ENCODE results near the gene SCPEP1. TPM values are rescaled to one million over a fixed set of nuclear protein-coding genes. Genes with fewer than 3 reads are reported as not detected.
A peak's percentile ranks its signal among the peaks of the same experiment; 100 is the strongest.

The SCPEP1 gene
- total RNA-seq, 4 donors from 2014 or later: 61.0 to 111 (median 72.4) TPM

DNA sequence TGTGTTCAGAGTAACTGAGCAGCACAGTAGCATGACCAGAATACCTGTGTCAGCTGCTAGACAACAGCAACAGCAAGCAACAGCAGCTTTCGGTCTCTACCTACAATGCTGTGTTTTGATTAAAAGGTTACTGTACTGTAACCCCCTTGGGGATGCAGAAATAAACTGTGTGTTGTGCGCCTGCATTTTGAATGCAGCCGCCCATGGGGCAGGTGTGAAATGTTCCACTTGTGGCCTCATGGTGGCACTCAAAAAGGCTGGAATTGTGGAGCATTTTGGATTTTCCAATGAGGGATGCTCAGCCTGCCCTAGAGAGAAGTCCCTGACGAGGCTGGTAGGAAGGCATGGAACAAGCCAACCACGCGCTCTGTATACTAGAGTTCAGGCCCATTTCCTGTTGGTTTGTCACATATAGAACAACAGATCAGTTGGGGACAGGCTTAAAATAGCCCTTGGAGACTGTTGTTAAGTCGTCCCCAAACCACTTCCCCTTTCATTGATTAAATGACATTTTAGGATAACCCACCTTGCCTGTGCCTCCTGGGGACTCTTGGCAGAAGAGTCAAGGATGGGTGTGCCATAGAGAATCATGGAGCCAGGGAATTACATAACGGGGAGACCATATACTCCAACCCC is 27.1 kb downstream of the SCPEP1 start:
- Histone ChIP-seq H3K36me3 (peaks cover 16 to 68% (median 59%) of the 10 kb centered on the region in 4 donors), H3K4me3 (no peak overlapping the region), H3K9me3 (no peaks in the 10 kb centered on the region), H3K27ac (replicated peaks in 1 of 4) (peak overlapping the region in 1 of 4 donors; percentile 8), H3K4me1 (peaks cover 0 to 11% (median 7%) of the 10 kb centered on the region in 4 donors), H3K27me3 (no peaks in the 10 kb centered on the region)
- no peak for DNase-seq (ENCODE audit: extremely low spot score)
- intact Hi-C loops (cut with DNase I): loop anchor here (5.0 kb wide), 2 partner anchors 47 to 107 kb away; no protein-coding TSS in a partner anchor
- WGBS: 67% methylated on average over 8 of the region's 8 CpGs
- TF ChIP-seq POLR2A (IDR thresholded peaks at IDR 0.05; ENCODE audit: low read depth) (no peak), POLR2AphosphoS5 (IDR thresholded peaks at IDR 0.05) (peak in 1 of 2 donors; percentile 38), EP300 (IDR thresholded peaks at IDR 0.05) (no peak)
- TF ChIP-seq, protein P1, sequence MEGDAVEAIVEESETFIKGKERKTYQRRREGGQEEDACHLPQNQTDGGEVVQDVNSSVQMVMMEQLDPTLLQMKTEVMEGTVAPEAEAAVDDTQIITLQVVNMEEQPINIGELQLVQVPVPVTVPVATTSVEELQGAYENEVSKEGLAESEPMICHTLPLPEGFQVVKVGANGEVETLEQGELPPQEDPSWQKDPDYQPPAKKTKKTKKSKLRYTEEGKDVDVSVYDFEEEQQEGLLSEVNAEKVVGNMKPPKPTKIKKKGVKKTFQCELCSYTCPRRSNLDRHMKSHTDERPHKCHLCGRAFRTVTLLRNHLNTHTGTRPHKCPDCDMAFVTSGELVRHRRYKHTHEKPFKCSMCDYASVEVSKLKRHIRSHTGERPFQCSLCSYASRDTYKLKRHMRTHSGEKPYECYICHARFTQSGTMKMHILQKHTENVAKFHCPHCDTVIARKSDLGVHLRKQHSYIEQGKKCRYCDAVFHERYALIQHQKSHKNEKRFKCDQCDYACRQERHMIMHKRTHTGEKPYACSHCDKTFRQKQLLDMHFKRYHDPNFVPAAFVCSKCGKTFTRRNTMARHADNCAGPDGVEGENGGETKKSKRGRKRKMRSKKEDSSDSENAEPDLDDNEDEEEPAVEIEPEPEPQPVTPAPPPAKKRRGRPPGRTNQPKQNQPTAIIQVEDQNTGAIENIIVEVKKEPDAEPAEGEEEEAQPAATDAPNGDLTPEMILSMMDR (IDR thresholded peaks at IDR 0.05): peak; percentile 45 to 62 (median 59)

DNA sequence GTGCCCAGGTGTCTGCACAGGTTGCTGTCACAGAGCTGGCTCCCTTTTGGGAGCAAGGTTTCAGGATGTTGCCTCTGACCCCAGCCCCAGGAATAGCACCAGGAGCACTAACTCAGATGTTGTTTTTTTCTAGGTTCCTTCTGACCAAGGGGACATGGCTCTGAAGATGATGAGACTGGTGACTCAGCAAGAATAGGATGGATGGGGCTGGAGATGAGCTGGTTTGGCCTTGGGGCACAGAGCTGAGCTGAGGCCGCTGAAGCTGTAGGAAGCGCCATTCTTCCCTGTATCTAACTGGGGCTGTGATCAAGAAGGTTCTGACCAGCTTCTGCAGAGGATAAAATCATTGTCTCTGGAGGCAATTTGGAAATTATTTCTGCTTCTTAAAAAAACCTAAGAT is 28.1 kb downstream of the SCPEP1 start:
- H3K27me3 ChIP-seq: no peaks in the 10 kb centered on the region
- peaks cover 16 to 58% (median 50%) of the 10 kb centered on the region in 4 donors for H3K36me3 ChIP-seq
- no peak for DNase-seq (ENCODE audit: extremely low spot score)
- peaks cover 0 to 21% (median 15%) of the 10 kb centered on the region in 4 donors for H3K4me1 ChIP-seq
- WGBS: 93% methylated on average over 2 of the region's 2 CpGs
- intact Hi-C loops (cut with DNase I): loop anchor here (5.0 kb wide), 2 partner anchors 46 to 106 kb away; no protein-coding TSS in a partner anchor
- TF ChIP-seq, protein P1 (IDR thresholded peaks at IDR 0.05): no peak
- TF ChIP-seq POLR2A (IDR thresholded peaks at IDR 0.05; ENCODE audit: low read depth) (no peak), EP300 (IDR thresholded peaks at IDR 0.05) (no peak), POLR2AphosphoS5 (IDR thresholded peaks at IDR 0.05) (no peak)
- H3K9me3 ChIP-seq: no peaks in the 10 kb centered on the region
- no peak overlapping the region for H3K27ac ChIP-seq (replicated peaks in 1 of 4)
- no peak overlapping the region for H3K4me3 ChIP-seq

DNA sequence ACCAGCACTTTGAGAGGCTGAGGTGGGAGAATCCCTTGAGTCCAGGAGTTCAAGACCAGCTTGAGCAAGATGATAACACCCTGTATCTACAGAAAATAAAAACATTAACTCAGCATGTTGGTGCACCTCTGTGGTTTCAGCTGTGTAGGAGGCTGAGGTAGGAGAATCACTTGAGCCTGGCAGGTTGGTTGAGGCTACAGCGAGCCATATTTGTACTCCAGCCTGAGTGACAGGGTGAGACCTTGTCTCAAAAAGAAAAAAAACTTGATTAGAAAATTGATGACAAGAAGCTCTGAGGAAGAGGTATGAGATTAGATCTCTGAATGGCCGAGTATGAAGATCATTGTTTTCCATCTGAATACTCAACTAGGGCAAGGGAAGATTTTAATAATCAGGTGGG is 31.0 kb downstream of the SCPEP1 start:
- Histone ChIP-seq H3K27me3 (no peaks in the 10 kb centered on the region), H3K27ac (replicated peaks in 1 of 4) (no peak overlapping the region), H3K9me3 (no peaks in the 10 kb centered on the region), H3K36me3 (peaks cover 0 to 29% (median 20%) of the 10 kb centered on the region in 4 donors), H3K4me1 (peaks cover 0 to 31% (median 18%) of the 10 kb centered on the region in 4 donors), H3K4me3 (no peak overlapping the region)
- TF ChIP-seq EP300 (IDR thresholded peaks at IDR 0.05): no peak
- TF ChIP-seq POLR2AphosphoS5 (IDR thresholded peaks at IDR 0.05): no peak
- no peak for TF ChIP-seq POLR2A (IDR thresholded peaks at IDR 0.05; ENCODE audit: low read depth)
- TF ChIP-seq, protein P1 (IDR thresholded peaks at IDR 0.05): no peak
- no peak for DNase-seq (ENCODE audit: extremely low spot score)
- intact Hi-C loops (cut with DNase I): loop anchor here (5.0 kb wide), 2 partner anchors 43 to 103 kb away; no protein-coding TSS in a partner anchor
- WGBS: 78% methylated on average over 2 of the region's 2 CpGs

DNA sequence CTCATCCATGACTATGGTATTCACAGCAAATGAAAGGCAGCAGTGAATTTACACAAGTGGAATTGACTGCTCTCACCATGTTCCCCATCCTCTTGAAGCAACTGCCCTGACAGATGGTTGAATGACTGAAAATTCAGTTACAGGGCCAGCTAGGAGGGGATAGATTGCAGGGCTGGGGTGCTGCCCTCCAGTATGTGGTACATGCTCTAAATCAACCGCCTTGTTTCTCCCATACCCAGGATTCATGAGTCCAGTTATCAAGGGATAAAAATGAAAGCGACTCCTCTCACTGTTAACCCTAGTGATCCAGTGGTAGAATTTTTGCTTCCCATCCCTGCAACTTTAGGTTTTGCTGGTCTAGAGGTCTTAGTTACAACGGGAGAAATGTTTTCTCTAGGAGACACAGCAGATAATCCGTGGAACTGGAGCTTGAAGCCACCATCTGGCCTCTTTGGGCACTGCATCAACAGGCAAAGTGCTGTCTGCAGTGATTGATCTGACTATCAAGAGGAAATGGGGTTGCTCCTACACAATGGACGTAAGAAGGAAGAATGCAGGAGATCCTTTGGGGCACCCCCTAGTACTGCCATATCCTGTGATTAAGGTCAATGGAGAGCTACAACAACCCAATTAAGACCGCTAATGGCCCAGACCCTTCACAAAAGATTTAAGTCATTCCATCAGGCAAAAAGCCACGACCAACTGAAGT is 32.0 kb downstream of the SCPEP1 start:
- Histone ChIP-seq H3K27me3 (no peaks in the 10 kb centered on the region), H3K4me3 (no peak overlapping the region), H3K36me3 (peaks cover 0 to 21% (median 17%) of the 10 kb centered on the region in 4 donors), H3K27ac (replicated peaks in 1 of 4) (no peak overlapping the region), H3K9me3 (no peaks in the 10 kb centered on the region), H3K4me1 (peaks cover 0 to 31% (median 18%) of the 10 kb centered on the region in 4 donors)
- intact Hi-C loops (cut with DNase I): loop anchor here (5.0 kb wide), 2 partner anchors 42 to 102 kb away; no protein-coding TSS in a partner anchor
- TF ChIP-seq, protein P1 (IDR thresholded peaks at IDR 0.05): peak; percentile 39 to 74 (median 44)
- TF ChIP-seq EP300 (IDR thresholded peaks at IDR 0.05): no peak
- TF ChIP-seq POLR2AphosphoS5 (IDR thresholded peaks at IDR 0.05): no peak
- no peak for TF ChIP-seq POLR2A (IDR thresholded peaks at IDR 0.05; ENCODE audit: low read depth)
- DNase-seq (ENCODE audit: extremely low spot score): no peak
- WGBS: 43% methylated on average over 7 of the region's 7 CpGs
